Measurements from ENCODE around the gene AOC2.

AOC2 gene, protein sequence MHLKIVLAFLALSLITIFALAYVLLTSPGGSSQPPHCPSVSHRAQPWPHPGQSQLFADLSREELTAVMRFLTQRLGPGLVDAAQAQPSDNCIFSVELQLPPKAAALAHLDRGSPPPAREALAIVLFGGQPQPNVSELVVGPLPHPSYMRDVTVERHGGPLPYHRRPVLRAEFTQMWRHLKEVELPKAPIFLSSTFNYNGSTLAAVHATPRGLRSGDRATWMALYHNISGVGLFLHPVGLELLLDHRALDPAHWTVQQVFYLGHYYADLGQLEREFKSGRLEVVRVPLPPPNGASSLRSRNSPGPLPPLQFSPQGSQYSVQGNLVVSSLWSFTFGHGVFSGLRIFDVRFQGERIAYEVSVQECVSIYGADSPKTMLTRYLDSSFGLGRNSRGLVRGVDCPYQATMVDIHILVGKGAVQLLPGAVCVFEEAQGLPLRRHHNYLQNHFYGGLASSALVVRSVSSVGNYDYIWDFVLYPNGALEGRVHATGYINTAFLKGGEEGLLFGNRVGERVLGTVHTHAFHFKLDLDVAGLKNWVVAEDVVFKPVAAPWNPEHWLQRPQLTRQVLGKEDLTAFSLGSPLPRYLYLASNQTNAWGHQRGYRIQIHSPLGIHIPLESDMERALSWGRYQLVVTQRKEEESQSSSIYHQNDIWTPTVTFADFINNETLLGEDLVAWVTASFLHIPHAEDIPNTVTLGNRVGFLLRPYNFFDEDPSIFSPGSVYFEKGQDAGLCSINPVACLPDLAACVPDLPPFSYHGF

DNA sequence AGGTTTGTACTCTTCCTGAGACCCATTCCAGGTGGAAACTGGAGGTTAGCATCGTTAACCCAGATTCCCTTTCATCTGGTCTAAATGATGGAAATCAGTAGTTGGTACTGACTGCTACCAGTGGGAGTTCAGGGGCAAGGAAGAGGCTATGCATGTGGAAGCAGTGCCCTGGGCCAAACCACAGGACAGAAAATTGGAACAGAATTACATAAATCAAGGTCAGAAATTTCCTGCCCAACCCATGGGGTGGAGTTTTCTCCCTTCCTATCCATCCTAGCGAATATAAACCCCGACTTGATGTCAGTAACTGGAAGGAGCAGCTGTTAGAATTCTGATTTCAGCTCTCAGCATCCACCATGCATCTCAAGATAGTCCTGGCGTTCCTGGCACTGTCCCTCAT, at the start of gene AOC2:
Gene AOC2, plus strand, starts transcription at position 310 of the 400 bp plus-strand sequence. Its CDS starts 47 bp downstream, at position 357.
- DNase-seq (ENCODE audit: low spot score): no peak

DNA sequence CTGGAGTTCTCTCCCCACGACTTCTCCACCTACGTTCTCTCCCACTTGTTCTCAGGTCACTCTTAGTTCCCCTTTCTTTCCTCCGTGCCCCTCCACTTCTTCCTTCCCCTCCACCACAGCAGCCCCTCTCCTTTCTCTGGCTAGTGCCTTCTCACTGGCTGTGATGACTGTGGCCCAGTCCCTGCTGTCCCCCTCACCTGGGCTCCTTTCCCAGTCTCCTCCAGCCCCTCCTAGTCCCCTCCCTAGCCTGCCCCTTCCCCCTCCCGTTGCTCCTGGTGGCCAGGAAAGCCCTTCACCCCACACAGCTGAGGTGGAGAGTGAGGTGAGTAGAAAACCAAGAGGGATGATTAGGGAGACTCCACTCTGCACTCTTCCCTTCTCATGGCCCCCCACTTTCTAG, 49.3 kb upstream of the AOC2 start:
- DNase-seq (ENCODE audit: low spot score): no peak

DNA sequence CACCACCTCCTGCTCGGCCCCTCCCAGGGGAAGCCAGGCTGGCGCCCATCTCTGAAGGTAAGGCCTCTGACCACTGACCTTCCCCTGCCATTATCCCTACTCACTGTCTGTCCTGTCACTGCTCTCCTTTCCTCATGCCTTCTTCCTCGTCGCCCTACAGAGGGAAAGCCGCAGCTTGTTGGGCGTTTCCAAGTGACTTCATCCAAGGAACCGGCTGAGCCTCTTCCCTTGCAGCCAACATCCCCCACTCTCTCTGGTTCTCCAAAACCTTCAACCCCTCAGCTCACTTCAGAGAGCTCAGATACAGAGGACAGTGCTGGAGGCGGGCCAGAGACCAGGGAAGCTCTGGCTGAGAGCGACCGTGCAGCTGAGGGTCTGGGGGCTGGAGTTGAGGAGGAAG, 48.9 kb upstream of the AOC2 start:
- DNase-seq (ENCODE audit: low spot score): no peak

DNA sequence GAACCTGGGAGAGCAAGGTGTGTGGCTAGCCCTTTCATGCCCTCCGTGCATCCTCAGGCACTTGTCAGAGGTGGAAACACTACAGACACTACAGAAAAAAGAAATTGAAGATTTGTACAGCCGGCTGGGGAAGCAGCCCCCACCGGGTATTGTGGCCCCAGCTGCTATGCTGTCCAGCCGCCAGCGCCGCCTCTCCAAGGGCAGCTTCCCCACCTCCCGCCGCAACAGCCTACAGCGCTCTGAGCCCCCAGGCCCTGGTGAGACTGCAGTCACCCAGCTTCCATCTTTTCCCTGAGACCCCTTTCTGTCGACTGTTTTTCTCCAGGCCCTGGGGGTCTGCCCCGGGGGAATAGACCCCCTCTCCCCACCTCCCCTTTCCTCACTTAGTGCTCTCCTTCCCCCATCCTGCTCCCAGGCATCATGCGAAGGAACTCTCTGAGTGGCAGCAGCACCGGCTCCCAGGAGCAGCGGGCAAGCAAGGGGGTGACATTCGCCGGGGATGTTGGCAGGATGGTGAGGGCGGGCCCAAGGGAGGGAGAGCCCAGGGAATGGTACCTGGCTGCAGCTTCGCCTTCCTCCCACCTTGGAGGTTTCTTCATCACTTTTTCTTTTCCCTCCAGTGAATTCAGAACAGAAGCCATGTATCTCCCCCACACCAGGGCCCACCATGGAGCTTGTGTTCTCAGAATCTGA, 48.2 kb upstream of the AOC2 start:
- no peak for DNase-seq (ENCODE audit: low spot score)

DNA sequence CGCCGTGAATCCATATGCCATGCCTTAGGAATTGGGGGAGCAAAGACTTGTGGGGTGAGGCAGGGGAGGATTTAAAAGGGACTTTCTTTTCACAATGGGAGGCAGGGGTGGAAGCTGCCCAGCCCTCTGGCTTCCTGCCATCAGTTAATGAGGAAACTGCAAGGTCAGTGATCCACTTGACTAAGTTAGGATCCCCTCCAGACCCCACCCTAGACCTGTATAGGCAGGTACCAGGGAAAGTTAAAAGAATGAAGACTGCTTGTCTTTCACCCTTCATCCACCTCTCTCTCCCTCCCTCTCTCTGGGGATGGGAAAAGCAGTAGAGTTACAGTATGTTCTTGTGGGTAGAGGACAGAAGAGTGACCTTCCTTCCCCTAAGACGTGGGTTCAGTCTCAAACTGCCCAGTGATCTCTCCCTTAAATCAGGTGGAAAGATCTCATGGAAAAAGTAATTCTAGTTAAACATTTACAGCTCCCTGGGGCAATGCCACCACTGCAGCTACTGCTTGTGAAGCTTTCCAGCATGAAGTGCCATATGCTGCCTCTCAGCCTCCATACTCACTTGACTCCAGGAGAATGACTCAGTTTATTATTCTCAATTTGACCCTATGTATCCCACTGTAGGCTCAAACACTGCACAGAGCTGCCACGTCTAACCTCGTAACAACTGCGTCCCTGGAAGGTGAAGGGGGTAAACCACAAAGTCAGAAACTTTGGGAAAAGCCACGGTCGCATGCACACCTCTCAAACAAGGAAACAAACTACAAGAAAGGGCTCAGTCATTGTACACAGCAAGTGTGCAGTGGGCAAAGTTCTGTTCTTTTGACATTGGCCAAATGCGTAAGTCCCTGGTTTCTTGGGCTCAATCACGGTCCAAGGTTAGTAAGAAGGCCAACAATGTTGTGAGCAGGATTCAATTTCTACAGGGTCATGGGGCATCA, 47.0 kb upstream of the AOC2 start:
- no peak for DNase-seq (ENCODE audit: low spot score)

DNA sequence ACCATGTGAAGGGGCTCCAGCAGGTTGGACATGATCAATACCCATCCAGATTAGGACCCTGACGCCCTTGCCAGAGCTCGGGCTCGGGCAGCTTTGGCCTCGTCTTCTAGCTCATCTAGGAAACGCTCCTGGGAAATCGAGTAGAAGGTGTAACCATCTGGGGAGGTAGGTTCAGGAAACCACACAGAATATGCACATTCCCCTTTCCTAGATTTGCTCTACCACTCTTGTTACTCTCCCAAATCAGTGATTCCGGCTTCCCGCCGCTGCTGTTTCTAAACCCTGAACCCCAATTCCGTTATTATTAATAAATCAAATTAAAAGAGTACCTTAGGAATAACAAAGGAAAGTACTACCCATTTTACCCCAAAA, 46.4 kb upstream of the AOC2 start:
- DNase-seq (ENCODE audit: low spot score): no peak

DNA sequence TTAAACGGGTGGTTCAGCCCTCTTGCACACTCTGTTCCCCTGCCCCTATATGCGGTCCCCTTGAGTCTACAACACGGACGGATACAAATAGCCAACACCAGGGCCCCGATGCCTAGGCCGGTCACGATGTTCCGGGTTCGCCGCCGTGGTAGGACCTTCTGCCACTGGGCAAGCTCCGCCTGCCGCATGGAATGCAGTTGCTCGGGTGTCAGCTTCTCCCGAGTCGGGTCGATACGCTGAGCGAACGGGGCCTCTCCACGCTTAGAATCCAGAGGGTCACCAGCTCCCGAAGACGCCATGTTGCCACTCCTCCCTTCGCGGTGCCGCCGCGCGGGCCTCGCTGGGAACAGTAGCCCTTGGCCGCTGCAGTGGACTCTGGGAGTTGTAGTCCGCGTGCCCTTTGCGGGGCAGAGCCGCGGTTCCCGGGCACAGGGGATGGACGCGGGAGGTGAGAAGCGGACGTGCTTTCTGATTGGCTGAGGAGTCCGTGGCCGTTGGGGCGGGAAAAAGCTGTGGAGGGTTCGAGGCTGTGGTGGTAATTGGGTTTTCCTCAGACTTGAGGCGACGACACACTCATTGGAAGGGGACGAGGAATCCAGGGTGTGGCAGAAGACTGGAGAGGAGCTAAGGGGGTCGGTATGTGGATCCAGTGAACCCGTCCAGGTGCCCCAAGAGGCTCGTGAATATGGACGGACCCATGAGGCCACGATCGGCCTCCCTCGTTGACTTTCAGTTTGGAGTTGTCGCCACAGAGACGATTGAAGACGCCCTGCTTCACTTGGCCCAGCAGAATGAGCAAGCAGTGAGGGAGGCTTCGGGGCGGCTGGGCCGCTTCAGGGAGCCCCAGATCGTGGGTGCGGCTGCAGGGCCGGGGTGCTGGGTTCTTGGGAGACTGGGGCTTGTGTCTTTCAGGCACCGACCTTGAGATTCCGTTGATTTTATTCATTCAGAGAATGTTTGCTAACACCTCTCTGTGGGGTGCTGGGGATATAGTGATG, 45.7 kb upstream of the AOC2 start, which contains the start of the genes CNTD1 and COA3:
Gene CNTD1, plus strand, starts transcription at position 479 of the 998 bp plus-strand sequence. Its CDS starts 207 bp downstream, at position 686.
Gene COA3, minus strand, starts transcription at position 322 of the 998 bp plus-strand sequence. Its CDS starts 23 bp downstream, at position 299.
- peak; percentile 87 for DNase-seq (ENCODE audit: low spot score)

DNA sequence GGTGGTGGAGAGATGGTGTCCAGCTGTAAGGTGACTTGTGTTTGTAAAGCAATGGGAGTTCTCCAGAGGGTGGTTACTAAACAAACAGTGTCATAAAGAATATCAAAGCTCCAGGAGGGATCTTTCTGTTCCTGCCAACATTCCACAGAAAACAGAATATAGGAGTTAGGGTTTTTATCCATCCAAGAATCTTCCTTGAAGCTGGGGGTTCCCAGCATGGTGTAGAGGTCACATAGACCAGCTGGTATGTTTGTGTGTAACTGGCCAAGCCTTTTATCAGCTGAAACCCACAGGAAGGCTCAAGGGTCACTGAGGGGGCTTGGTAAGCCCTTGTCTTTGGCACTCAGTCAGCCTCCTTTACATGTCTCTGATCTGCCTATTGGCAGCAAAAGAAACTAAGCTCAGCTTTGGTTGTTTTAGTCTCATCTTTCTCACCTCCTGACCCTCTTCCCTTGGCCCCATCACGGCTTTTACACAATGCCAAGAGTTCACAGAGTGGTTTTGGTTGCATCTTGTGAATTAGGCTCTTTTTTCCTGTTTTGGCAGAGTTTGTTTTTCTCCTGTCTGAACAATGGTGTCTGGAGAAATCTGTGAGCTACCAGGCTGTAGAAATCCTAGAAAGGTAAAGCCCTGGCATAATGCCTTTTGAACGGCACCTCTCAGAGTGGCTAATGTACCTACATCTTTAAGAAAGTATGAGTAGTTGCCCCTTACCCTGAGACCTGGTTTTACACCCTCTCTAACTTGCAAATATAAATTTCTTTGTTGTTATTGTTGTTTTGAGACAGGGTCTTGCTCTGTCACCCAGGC, 41.1 kb upstream of the AOC2 start:
- no peak for DNase-seq (ENCODE audit: low spot score)

DNA sequence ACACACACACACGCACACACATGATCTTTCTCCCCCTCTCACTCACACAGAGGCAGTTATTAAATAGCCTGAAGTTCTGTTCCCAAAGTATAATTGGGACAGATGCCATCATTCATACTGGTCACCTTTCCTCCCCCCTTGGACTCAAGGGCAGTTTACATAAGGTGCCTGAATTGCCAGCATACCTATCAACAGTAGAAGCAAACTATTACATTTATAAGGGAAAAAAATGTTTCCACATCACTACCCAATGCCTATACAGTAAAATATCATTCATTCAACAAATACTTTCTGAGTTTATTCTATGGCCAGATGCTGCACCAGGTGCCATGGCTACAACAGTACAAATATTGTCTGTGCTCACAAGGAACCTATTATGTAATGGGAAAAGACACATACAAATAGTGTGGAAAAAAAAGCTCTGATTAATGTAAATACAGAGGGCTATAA, 39.4 kb upstream of the AOC2 start:
- DNase-seq (ENCODE audit: low spot score): no peak

DNA sequence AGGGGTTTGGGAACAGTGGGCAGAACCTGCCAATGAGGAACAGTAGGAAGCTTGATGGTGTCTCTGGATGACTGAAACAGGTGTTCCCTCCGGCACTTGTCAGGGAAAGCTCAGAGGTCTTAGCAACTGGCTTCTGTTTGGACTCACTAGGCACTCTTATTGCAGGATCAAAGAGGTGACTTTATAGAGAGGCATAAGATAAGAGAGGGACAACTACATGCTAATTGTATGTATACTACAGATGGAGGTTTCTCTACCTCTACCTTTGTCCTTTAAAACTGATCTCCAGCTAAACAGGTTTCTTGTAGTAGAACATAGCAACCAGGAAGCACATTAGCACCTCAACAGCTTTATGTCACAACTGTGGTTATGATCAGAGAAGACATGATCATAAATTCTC, 38.1 kb upstream of the AOC2 start:
- DNase-seq (ENCODE audit: low spot score): no peak

DNA sequence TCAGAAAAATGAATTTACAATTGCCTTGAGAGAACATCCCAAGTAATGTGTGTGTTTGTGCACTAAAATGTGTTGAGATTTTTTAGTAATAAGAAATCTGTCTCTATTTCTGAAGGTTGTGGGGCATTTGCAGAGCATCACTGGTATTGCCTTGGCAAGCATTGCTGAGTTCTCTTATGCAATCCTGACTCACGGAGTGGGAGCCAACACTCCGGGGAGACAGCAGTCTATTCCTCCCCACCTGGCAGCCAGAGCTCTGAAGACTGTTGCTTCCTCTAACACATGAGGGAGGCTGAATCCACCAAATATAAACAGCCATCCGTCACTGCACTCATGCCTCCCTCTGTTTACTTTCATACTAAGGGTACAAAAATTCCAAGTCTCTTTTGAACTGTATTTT, 35.1 kb upstream of the AOC2 start:
- DNase-seq (ENCODE audit: low spot score): no peak

DNA sequence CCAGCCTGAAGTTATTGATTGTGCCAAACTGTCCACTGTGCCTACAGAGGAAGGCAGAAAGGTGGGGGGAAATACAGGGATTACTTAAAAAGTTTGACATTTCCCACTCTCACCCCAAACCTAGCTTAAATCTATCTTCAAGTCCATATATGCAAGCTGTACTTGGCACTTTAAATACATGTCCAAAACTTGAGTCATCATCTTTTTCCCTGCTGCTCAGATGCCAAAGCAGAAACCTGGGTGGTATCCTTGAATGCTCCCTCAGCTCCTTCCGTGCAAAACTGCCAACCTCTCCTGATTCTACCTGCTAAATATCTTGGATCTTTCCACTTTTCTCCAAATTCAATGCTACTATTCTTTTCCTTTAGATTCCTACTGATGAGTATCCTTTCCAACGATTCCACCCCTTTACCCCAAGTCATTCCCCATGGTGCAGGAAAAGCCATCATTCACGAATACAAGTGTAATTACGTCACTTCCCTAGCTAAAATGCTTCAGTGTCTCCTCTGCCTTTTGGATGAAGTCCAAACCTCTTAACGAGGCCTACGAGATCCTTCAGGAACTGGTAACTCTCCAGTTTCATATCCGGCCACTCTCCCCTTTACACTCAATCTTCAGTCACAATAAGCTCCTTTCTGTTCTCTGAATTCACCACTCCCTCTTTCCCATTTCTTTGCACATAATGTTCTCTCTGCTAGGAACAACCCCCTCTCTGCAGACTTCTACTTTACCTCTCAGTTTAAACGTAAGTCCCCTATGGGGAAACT, 29.6 kb upstream of the AOC2 start:
- peak; percentile 90 for DNase-seq (ENCODE audit: low spot score)

DNA sequence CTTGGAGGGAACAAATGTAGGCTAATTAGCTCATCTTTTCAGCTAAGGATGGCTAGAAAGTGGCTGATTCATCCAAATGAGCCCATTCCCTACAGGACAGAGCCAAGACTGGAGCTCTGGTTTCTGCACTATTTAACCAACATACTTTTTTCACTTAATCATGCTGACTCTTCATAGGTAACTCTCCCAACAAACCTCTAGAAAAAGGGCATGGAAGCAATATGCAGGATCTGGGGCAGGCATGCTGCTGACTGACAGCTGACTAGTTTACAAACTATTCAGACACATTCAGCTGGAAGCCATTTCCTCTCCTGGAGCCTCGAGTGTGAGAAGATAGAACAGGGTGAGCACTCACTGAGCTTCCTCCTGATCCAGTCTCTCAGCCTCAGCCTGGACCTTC, 26.5 kb upstream of the AOC2 start:
- no peak for DNase-seq (ENCODE audit: low spot score)

DNA sequence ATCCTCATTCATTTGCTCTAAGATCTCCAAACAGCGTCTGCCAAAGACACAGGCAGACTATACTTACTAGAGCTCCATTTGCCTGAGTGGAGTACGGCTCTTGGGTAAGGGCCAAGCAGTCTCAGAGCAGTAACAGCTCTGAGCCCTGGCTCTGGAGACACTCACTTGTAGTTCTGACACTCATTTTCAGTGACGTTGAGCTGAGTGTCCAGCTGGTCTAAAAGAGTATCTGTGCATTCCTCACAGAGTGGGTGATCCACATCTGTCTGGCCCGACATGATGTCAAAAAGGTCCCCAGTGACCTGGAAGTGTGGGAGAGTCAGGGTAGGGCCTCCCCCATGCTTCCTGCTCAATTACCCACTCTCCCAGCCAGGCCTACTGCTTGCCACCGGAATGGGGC, 26.0 kb upstream of the AOC2 start:
- no peak for DNase-seq (ENCODE audit: low spot score)

DNA sequence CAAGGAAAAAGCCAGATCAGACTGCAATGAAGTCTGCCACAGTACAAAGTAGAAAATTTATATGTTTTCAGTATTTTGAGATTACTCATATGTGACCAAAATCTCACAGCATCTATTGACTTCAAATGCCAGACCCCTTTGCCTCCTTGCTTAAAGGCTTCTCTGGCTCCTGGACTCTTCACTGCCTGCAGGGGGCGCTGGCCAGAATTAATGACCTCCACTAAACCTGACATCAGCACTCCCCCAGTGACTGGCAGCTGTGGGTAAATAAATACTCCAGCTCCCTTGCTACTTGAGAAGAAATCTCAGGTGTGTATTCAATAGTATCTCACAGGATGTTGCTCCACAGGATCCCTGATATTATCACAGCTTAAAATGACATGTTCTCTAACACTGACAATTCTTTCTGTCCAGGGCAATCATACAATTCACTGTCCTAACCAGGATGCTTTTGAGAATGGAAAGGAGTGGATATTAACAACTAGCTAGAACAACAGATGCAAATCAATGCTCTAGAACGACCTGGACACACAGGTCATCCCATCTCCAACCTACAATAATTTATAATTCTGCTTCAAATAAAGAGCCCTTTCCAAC, 24.3 kb upstream of the AOC2 start:
- DNase-seq (ENCODE audit: low spot score): peak; percentile 71

DNA sequence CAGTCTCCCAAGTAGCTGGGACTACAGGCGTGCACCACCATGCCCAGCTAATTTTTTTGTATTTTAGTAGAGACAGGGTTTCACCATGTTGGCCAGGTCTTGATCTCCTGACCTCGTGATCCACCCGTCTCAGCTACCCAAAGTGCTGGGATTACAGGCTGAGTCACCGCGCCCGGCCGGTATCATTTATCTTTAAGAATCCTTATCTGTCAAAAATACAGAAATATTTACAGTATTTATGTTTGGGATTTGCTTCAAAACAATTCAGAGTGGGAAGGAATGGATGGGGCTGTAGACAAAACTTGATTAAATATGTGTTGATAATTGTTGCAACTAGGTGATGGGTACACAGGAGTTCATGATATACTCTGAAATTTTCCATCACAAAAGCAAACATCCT, 23.2 kb upstream of the AOC2 start:
- no peak for DNase-seq (ENCODE audit: low spot score)

DNA sequence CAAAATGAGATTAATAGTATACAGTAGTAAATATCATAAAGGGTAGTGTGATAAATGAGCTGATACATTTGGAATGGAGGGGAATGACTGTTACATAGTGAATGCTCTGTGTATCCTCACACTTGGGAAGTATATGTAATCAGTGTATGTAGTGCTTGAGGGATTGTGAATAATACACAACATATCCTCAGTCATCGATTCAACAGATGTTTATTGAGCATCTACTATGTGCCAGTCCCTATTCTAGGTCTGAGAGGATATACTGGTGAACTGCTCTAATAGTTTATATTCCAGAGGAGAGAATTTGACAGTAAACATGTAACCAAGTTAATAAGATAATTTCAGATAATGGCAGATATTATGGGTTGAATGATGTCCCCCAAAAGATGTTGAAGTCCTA, 16.9 kb upstream of the AOC2 start:
- DNase-seq (ENCODE audit: low spot score): no peak

DNA sequence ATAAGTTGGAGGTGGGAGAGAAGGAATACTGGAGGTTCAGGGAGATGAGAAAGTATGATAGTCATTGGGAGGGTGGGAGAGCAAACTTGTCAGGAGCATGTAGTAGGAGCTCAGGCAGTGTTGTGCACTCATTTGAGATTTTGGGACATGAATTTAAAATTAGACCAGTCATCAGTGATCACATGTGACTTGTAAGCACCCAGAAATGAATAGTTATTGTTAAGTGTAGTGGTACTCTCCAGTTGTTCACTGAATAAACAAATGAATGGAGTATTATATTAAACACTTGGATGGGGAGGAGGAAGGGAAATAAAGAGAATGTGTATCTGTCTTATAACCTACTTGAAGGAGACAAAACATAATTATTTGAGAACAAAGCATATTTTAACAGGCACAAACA, 13.4 kb upstream of the AOC2 start:
- no peak for DNase-seq (ENCODE audit: low spot score)

All from kidney capillary endothelial cell (primary cell).